K562 (cell line): ENCODE results near the gene DIAPH1. TPM values are rescaled to one million over a fixed set of nuclear protein-coding genes. Genes with fewer than 3 reads are reported as not detected.

Experiments used
- ATAC-seq: fragments of 200-7000 bp; cut with Tn5 transposase; 3 replicates; pipeline ENCODE4 v1.9.1; 2020; ENCODE audit warnings: moderate library complexity
- BruUV-seq: library from RNA; stranded (reverse); fragments of 400-500 nt; replicated peaks from 2 replicates; lab custom pipeline; 2021; lab: Mats Ljungman, UMichigan
- CTCF ChIA-PET: fragments of 300-600 bp; formaldehyde crosslinking; extraction: SDS; loops from one replicate; lab custom pipeline; 2021; ENCODE audit warnings: low intra/inter-chr PET ratio; lab: Yijun Ruan, JAX
- POLR2A ChIA-PET: fragments of 300-600, 350-650 bp; sonication (Branson Sonifier 250); formaldehyde crosslinking; extraction: SDS; loops from one replicate; lab custom pipeline; 2021; ENCODE audit warnings: antibody characterized with exemption, inconsistent platforms; lab: Yijun Ruan, JAX
- DNase-seq, 4 experiments: peaks; one replicate each; pipeline versions ENCODE4 v3.0.0 to v3.0.0-alpha.2; 2011 to 2018; ENCODE audit warnings: low spot score in 3 of 4, mixed read lengths in 3 of 4; ENCODE audit errors: extremely low read depth in 1 of 4
- FAIRE-seq: peaks from 2 replicates; lab custom pipeline; 2011; peaks lifted over from hg19 to GRCh38; lab: Jason Lieb, UNC
- H2AFZ ChIP-seq: 2 replicates; pipeline ENCODE4 v1.6.0; 2011; ENCODE audit warnings: low read depth, low read length, control low read depth, inconsistent platforms
- H3K27ac ChIP-seq: fragments of 200-600 bp; 3 replicates; pipeline ENCODE4 v1.8.0; 2011; ENCODE audit warnings: low read depth, mild to moderate bottlenecking, control low read depth, inconsistent platforms, low read length, moderate library complexity, mixed read lengths; ENCODE audit errors: extremely low read depth
- H3K27me3 ChIP-seq, 2 experiments: fragments of 300-600 bp in 1 of 2; 2 replicates in 1 of 2; 3 replicates in 1 of 2; pipeline versions ENCODE4 v1.6.0 to v1.8.0; 2011; ENCODE audit warnings: inconsistent platforms in 2 of 2, low read length in 2 of 2, mild to moderate bottlenecking in 1 of 2, mixed read lengths in 1 of 2, moderate library complexity in 1 of 2; ENCODE audit not compliant: control insufficient read depth in 2 of 2, insufficient read depth in 2 of 2
- H3K36me3 ChIP-seq: fragments of 300-600 bp; 3 replicates; pipeline ENCODE4 v1.8.0; 2011; ENCODE audit warnings: mild to moderate bottlenecking, low read length, inconsistent platforms; ENCODE audit not compliant: control insufficient read depth, insufficient read depth
- H3K4me1 ChIP-seq, 2 experiments: fragments of 200-600 bp in 1 of 2; replicated peaks in 1 of 2; 2 replicates in 1 of 2; 3 replicates in 1 of 2; pipeline versions ENCODE4 v1.5.1 to v1.8.0; 2011; ENCODE audit warnings: inconsistent platforms in 2 of 2, low read length in 2 of 2, mild to moderate bottlenecking in 1 of 2, mixed read lengths in 1 of 2, moderate library complexity in 1 of 2; ENCODE audit not compliant: control insufficient read depth in 2 of 2, insufficient read depth in 2 of 2
- H3K4me2 ChIP-seq: 2 replicates; pipeline ENCODE4 v1.6.1; 2011; ENCODE audit warnings: low read length, control low read depth, inconsistent platforms, mixed read lengths; ENCODE audit not compliant: insufficient read depth
- H3K4me3 ChIP-seq: fragments of 200-600 bp; sonication (generic), shearing (Covaris generic); 2 replicates; pipeline ENCODE4 v1.5.1; 2016; ENCODE audit warnings: control low read depth, inconsistent platforms
- H3K79me2 ChIP-seq: fragments of 200-600 bp; 3 replicates; pipeline ENCODE4 v1.8.0; 2011; ENCODE audit warnings: low read length, inconsistent platforms; ENCODE audit not compliant: control insufficient read depth, insufficient read depth
- H3K9ac ChIP-seq, 2 experiments: 2 replicates each; pipeline versions ENCODE4 v1.6.0 to v1.6.1; 2011; ENCODE audit warnings: low read depth in 2 of 2, low read length in 2 of 2, control low read depth in 1 of 2, inconsistent platforms in 1 of 2, mild to moderate bottlenecking in 1 of 2, mixed read lengths in 1 of 2; ENCODE audit not compliant: insufficient read depth in 1 of 2
- H3K9me1 ChIP-seq: one replicate; pipeline ENCODE4 v1.6.0; 2011; ENCODE audit warnings: inconsistent platforms, mild to moderate bottlenecking, low read length, moderate library complexity; ENCODE audit not compliant: control insufficient read depth, insufficient read depth
- H3K9me3 ChIP-seq: replicated peaks from 2 replicates; pipeline ENCODE4 v1.5.1; 2011; ENCODE audit warnings: low read depth, low read length, inconsistent platforms; ENCODE audit not compliant: control insufficient read depth, insufficient read depth
- H4K20me1 ChIP-seq: replicated peaks from 2 replicates; pipeline ENCODE4 v1.6.1; 2011; ENCODE audit warnings: low read length, inconsistent platforms, mixed read lengths; ENCODE audit not compliant: control insufficient read depth, insufficient read depth
- EGR1 ChIP-seq: fragments of 450-650 bp; conservative IDR thresholded peaks from 2 replicates; pipeline ENCODE4 v1.6.1; 2017; ENCODE audit warnings: mild to moderate bottlenecking
- KLF10 ChIP-seq: fragments of 250-450 bp; sonication (Bioruptor Pico); IDR thresholded peaks from 2 replicates; pipeline ENCODE4 v1.6.1; 2021; ENCODE audit warnings: matching md5 sums
- MEF2D ChIP-seq: conservative IDR thresholded peaks from 2 replicates; pipeline ENCODE4 v1.6.1; 2016; ENCODE audit warnings: low read depth, missing genetic modification characterization, missing compliant biosample characterization
- NBN ChIP-seq: fragments of 450-650 bp; IDR thresholded peaks from 2 replicates; pipeline ENCODE4 v1.6.1; 2016; ENCODE audit warnings: low read depth, mild to moderate bottlenecking
- PML ChIP-seq: IDR thresholded peaks from 2 replicates; pipeline ENCODE4 v1.6.1; 2012; ENCODE audit warnings: low read length, inconsistent platforms
- SNAPC5 ChIP-seq: fragments of 250-450 bp; sonication (Bioruptor Pico); IDR thresholded peaks from 2 replicates; pipeline ENCODE4 v1.8.0; 2021; ENCODE audit warnings: moderate library complexity, mild to moderate bottlenecking, inconsistent platforms
- THRAP3 ChIP-seq: fragments of 450-650 bp; IDR thresholded peaks from 2 replicates; pipeline ENCODE4 v1.6.1; 2016; ENCODE audit warnings: mild to moderate bottlenecking, inconsistent platforms, borderline replicate concordance
- ZC3H11A ChIP-seq: IDR thresholded peaks from 2 replicates; pipeline ENCODE4 v1.6.1; 2012; ENCODE audit warnings: low read depth, low read length, improper control_type of control experiment
- WGBS: fragments of 100-300 bp; shearing (Covaris generic); methylation state at CpG from one replicate; pipeline ENCODE4 v1.1.6; 2016; ENCODE audit warnings: low coverage, mixed read lengths; ENCODE audit not compliant: insufficient coverage; ENCODE audit errors: missing lambda C conversion rate; 5-methylcytosine and 5-hydroxymethylcytosine counted together
- in situ Hi-C: fragments of 300-500 bp; cut with MboI; formaldehyde crosslinking; loops from 4 replicates; pipeline ENCODE4 v1.15.0; 2018; ENCODE audit warnings: inconsistent platforms, mixed read lengths
- intact Hi-C: fragments of 100-400 bp; cut with micrococcal nuclease; formaldehyde crosslinking; loops from 2 replicates; pipeline ENCODE4 v1.14.2; 2022
- polyA plus RNA-seq, 8 experiments: library from polyadenylated mRNA; depleted of rRNA in 4 of 8; stranded (reverse) in 5 of 8; unstranded in 3 of 8; fragments of >200 nt; fragmentation: Nextera tagmentation in 2 of 8; fragmentation: Illumina TruSeq in 1 of 8; extraction: Ambion mirVana in 2 of 8; extraction: Trizol in 1 of 8; gene quantifications; 2 replicates each; pipeline versions ENCODE4 v1.2.1 to v1.2.3, GENCODE V29; 2011 to 2014; ENCODE audit warnings: inconsistent platforms in 1 of 8, missing spikeins in 1 of 8
- total RNA-seq, 7 experiments: library from RNA; depleted of rRNA in 6 of 7; stranded (reverse); fragments of >200 nt in 6 of 7; fragmentation: Illumina TruSeq in 2 of 7; extraction: Trizol in 2 of 7; gene quantifications; 2 replicates each; pipeline versions ENCODE4 v1.2.1 to v1.2.3, GENCODE V29; 2011 to 2021; ENCODE audit warnings: low replicate concordance in 1 of 7
- TF ChIP-seq, protein P1 (sequence below): fragments of 250-450 bp; sonication (Bioruptor Pico); IDR thresholded peaks from 2 replicates; pipeline ENCODE4 v1.5.0; 2021; ENCODE audit warnings: mild to moderate bottlenecking, moderate library complexity

DIAPH1 gene
- total and polyA plus RNA-seq, 9 of the 15 experiments (the other 6 are each of a cell fraction or from before 2014, with no cell fraction given) = 60.8 to 328 (median 97.8) TPM

- TF ChIP-seq PML = no peak
- TF ChIP-seq ZC3H11A = no peak
- TF ChIP-seq EGR1 = 0 out of 2 replicates have a peak, but pooled peaks have one; percentile 12
- TF ChIP-seq, protein P1, sequence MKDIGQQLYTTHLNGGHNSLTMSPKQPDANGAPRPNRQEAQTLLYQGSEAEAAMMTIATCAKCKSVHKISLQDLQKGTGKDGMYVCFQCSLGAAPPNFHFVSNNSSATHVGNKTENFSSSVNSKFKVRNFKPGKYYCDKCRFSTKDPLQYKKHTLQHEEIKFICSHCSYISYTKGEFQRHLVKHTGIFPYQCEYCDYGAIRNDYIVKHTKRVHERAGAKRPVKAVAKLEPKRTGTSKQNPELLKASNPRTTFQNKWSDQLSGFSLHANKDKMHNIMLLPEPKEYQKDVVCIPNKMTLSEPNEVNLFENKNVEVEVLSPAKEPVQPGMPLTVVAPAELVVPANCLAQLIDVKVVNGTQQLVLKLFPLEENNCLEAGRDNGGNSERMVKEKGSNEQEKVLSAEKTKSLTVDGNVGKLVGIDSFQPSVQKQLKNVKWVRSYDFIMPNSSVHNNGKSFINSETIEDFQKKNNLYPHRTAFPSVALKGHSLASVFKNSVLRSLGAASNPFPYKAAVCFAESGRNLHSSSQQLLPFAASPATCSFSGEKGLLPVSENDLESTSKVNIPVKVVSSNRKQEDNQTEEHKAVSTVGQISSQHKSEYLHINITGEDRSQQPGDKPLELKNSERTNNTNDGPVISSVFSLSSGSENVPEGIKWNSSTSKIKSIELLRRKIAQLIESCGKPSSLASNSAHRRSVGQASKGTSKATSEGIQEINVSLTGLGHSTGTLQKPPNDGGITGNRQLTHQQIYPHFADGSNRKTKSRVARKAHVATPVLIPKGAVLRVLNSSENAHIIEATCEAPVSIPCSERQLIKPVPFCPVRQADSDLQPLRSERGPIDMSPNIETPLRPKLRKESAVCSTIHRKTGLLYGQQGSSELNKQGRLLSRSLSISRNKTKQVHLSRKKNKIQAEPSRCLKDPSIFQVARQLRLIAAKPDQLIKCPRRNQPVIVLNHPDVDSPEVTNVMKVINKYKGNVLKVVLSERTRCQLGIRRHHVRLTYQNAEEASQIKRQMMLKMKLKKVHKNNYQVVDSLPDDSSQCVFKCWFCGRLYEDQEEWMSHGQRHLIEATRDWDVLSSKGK (CRISPR knock-in tag) = no peak
- TF ChIP-seq MEF2D (tag) = no peak
- TF ChIP-seq SNAPC5 (CRISPR knock-in tag) = no peak
- TF ChIP-seq KLF10 = no peak
Measured at GRCh38 chr5:141657937-141658545, 39.2 kb upstream of the DIAPH1 start (continued).

DNA sequence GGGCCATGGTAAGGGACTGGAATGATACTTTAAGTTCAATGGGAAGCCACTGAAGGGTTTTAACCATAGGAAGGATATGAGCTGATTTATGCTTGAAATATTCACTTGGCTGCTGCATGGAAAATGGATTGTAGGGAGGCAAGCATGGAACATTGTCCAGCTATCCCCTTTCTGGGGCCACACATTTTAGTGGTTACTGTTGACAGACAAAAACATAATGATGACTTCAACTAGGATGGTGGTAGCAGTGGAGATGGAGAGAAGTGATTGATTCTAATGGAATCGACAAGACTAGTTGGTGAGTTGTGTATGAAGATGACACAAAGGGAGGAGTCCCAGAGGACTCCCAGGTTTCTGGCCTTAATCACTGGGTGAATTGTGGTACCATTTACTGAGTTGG is 38.6 kb upstream of the DIAPH1 start:
- peaks cover 0 to 8% of the 10 kb centered on the region in 2 experiments; a peak in 2 of 5 replicates for H3K4me1 ChIP-seq
- CTCF ChIA-PET = no interaction called here

More for the DNA sequence above, 38.6 kb upstream of the DIAPH1 start:
- POLR2A ChIA-PET = interaction anchor here (0.8 kb wide), 1 partner anchor 13 kb away, joined by 4 read pairs; no protein-coding TSS in a partner anchor
- H3K79me2 ChIP-seq = no peaks in the 10 kb centered on the region
- no peak overlapping the region for H3K4me3 ChIP-seq
- H3K36me3 ChIP-seq = peaks cover 11% of the 10 kb centered on the region; the same call in 2 of the 3 replicates
- no TSS peak for BruUV-seq
- intact Hi-C loops = no loop called here
- H2AFZ ChIP-seq = no peak overlapping the region
- FAIRE-seq = no peak
- TF ChIP-seq THRAP3 = no peak
- no peak for TF ChIP-seq NBN
- TF ChIP-seq, all 486 proteins: peak for 0
- DNase-seq (no peak), ATAC-seq (no peak)
- Histone ChIP-seq H3K9me3 (no peaks in the 10 kb centered on the region), H3K27me3 (no peaks in the 10 kb centered on the region), H3K9me1 (peaks cover 5% of the 10 kb centered on the region), H3K9ac (no peak overlapping the region), H3K4me2 (no peak overlapping the region), H3K27ac (peak overlapping the region; percentile 30; the same call in 2 of the 3 replicates), H4K20me1 (no peaks in the 10 kb centered on the region)
- in situ Hi-C loops = no loop called here
- WGBS = 56% methylated on average over 1 of the region's 1 CpG
